M059J (cell line): ENCODE results near the gene TGM5. TPM values are rescaled to one million over a fixed set of nuclear protein-coding genes. Genes with fewer than 3 reads are reported as not detected.

Experiments
- DNase-seq: peaks from one replicate; pipeline ENCODE4 v3.0.0-alpha.2; 2012; ENCODE audit warnings: low read depth
- total RNA-seq: library from RNA; depleted of rRNA; stranded (reverse); fragments of >200 nt; shearing (Covaris generic); gene quantifications from 2 replicates; pipeline ENCODE4 v1.2.3, GENCODE V29; 2014; rRNA removed

TGM5 gene
- total RNA-seq, 1 experiment from 2014 or later, result not detected

- no peak for DNase-seq
Observed at GRCh38 chr15:43196760-43197548, 69.8 kb downstream of the TGM5 start.

- no peak for DNase-seq
Observed at GRCh38 chr15:43194795-43195194, 71.9 kb downstream of the TGM5 start.

GRCh38 chr15:43193710-43194109 lies 73.0 kb downstream of the TGM5 start:
- DNase-seq, result no peak

GRCh38 chr15:43190178-43190577 lies 76.5 kb downstream of the TGM5 start:
- no peak for DNase-seq

- DNase-seq, result no peak
Observed at GRCh38 chr15:43189296-43189695, 77.4 kb downstream of the TGM5 start.

GRCh38 chr15:43187544-43188155 lies 79.1 kb downstream of the TGM5 start:
- DNase-seq, result peak; percentile 57

GRCh38 chr15:43186003-43186353 lies 80.8 kb downstream of the TGM5 start:
- peak; percentile 18 for DNase-seq

- DNase-seq, result peak; percentile 89
Observed at GRCh38 chr15:43185157-43186002, 81.3 kb downstream of the TGM5 start, which contains the start of gene CCNDBP1. CCNDBP1 (plus strand) TSS chr15:43185403; CDS start chr15:43185499, 96 bp downstream.

- no peak for DNase-seq
Observed at GRCh38 chr15:43184407-43185124, 82.2 kb downstream of the TGM5 start.

- no peak for DNase-seq
Observed at GRCh38 chr15:43183270-43183669, 83.5 kb downstream of the TGM5 start.

Other genes with a start within 250 kb of the TGM5 start
- gene UBR1, start 160.9 kb downstream of the TGM5 start, total RNA-seq, result 15.2 and 19.1 TPM in 2 replicates
- gene TMEM62, start 133.3 kb downstream of the TGM5 start, total RNA-seq, result 32.7 and 35.8 TPM in 2 replicates
- 32.4 and 53.6 TPM in 2 replicates for gene CCNDBP1, start 81.5 kb downstream of the TGM5 start, total RNA-seq
- gene EPB42, start 45.9 kb downstream of the TGM5 start, total RNA-seq, result not detected in 2 replicates
- not detected in 2 replicates for gene TGM7, start 35.3 kb upstream of the TGM5 start, total RNA-seq
- gene LCMT2, start 63.6 kb upstream of the TGM5 start, total RNA-seq, result 4.7 and 8.8 TPM in 2 replicates
- gene ZSCAN29, start 104.1 kb upstream of the TGM5 start, total RNA-seq, result 19.2 and 28.1 TPM in 2 replicates
- gene TUBGCP4, start 104.2 kb upstream of the TGM5 start, total RNA-seq, result 22.1 and 24.5 TPM in 2 replicates
- 31.0 and 40.6 TPM in 2 replicates for gene TP53BP1, start 226.2 kb upstream of the TGM5 start, total RNA-seq